Measurements from ENCODE around the gene SENP6.

SENP6 gene

DNA sequence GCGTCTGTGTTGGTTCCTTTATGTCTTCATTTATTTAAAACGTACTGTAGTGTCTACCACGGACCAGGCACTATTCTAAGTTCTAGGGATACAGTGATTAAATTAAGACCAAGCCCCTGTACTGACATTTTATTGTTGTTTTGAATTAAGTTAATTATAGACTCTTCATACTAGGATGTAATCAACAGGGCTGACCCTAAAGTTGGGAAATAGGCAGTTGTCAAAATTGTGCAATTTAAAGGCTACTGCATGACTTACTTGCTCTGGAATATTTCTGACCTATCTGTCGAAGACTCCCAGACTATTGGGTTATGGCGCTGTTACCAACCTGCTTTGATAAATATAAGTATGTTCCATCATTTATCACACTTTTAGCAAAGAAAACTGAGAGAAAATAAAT, 154.0 kb downstream of the SENP6 start:
- no peak overlapping the region for H3K4me3 ChIP-seq (ENCODE audit: low read depth, low read length)
- no peak for TF ChIP-seq CTCF (IDR thresholded peaks at IDR 0.05; ENCODE audit: low read depth, low read length)

DNA sequence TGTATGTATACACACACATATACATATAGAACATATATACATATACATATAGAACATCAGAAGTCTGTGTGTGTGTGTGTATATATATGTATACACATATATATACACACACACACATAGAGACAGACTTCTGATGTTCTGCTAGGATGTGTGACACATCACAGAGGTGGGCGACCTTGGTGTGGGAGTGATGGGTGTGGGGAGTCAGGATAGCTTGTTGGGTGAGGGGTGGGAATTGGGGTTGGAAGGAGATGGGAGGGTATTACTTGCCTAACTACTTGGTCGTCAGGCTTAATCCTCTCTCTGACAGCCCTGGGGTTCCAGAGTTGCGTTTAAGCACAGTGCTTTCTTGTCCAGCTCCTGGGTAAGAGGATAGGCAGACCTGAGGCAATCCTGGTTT, 155.6 kb downstream of the SENP6 start:
- no peak overlapping the region for H3K4me3 ChIP-seq (ENCODE audit: low read depth, low read length)
- no peak for TF ChIP-seq CTCF (IDR thresholded peaks at IDR 0.05; ENCODE audit: low read depth, low read length)

GRCh38 chr6:75758061-75758460, 156.4 kb downstream of the SENP6 start:
- no peak overlapping the region for H3K4me3 ChIP-seq (ENCODE audit: low read depth, low read length)
- no peak for TF ChIP-seq CTCF (IDR thresholded peaks at IDR 0.05; ENCODE audit: low read depth, low read length)

DNA sequence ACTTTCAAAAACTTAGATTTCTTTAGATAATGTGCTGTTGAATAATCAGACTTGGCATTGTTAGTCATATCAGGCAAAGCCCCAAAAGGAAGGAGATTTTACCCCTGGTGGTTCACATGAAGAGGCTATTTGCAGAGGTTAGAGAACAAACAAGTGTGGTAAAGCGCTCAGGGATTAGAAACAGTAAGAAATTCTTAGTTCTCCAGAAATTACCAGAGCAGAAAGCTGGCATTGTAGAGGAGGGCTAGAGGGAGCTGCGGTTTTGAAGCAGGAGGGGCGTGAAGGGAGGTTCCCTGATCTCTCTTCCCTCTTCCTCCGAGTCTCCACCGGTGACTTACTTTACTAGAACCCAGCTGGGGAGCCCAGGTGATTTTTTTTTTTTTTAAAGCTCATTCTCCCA, 157.5 kb downstream of the SENP6 start:
- TF ChIP-seq CTCF (IDR thresholded peaks at IDR 0.05; ENCODE audit: low read depth, low read length), result no peak
- no peak overlapping the region for H3K4me3 ChIP-seq (ENCODE audit: low read depth, low read length)

- TF ChIP-seq CTCF (IDR thresholded peaks at IDR 0.05; ENCODE audit: low read depth, low read length), result no peak
- H3K4me3 ChIP-seq (ENCODE audit: low read depth, low read length), result no peak overlapping the region
Measured at GRCh38 chr6:75760320-75760719, 158.6 kb downstream of the SENP6 start.

DNA sequence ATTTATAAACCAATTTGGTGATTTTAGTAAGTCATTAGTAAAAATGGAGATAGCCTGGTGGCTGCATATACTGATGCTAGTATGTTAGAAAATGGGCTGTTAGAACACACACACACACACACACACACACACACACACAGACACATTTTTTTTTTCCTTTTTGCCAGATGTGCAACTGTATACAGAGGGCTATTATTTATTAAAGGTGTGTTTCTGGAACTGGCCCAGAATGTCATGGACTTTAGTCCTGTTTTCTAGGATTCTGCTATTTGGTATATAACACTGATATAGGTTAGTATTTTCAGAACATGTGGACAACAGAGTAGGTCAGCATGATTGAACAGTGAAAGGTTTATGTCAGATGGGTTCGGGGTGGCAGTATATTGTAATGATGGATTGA, 159.8 kb downstream of the SENP6 start:
- H3K4me3 ChIP-seq (ENCODE audit: low read depth, low read length), result no peak overlapping the region
- no peak for TF ChIP-seq CTCF (IDR thresholded peaks at IDR 0.05; ENCODE audit: low read depth, low read length)

DNA sequence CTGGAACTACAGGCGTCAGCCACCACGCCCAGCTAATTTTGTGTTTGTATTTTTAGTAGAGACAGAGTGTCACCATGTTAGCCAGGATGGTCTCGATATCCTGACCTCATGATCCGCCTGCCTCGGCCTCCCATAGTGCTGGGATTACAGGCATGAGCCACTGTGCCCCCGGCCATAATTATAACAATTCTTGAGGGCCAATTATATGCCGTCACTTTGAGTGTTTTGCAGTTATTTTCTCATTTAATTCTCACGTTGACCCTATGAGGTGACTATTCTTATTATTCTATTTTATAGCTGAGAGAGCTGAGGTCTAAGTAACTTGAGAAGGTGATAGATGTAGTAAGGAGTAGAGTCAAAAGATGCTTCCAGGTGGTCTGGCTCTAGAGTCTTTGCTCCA, 160.4 kb downstream of the SENP6 start:
- H3K4me3 ChIP-seq (ENCODE audit: low read depth, low read length), result no peak overlapping the region
- TF ChIP-seq CTCF (IDR thresholded peaks at IDR 0.05; ENCODE audit: low read depth, low read length), result no peak

Measured in WI38 (cell line).